HG02610 (cell line): ENCODE data around the gene MICU1.
"Not testable (repeated sequence)": the region's sequence is repeated elsewhere in the genome, so short reads cannot be mapped to it uniquely, and the experiment has no call there.

ENCODE experiments used
- ATAC-seq: cut with Tn5 transposase; IDR thresholded peaks from one replicate; pipeline ENCODE4 v1.9.1; 2021; ENCODE audit warnings: mild to moderate bottlenecking, moderate library complexity; ENCODE audit not compliant: unreplicated experiment

The MICU1 gene

GRCh38 chr10:72353965-72354355 is 271.9 kb downstream of the MICU1 start:
- ATAC-seq: no peak

- no peak for ATAC-seq
Measured at GRCh38 chr10:72353028-72353964, 272.6 kb downstream of the MICU1 start.

DNA sequence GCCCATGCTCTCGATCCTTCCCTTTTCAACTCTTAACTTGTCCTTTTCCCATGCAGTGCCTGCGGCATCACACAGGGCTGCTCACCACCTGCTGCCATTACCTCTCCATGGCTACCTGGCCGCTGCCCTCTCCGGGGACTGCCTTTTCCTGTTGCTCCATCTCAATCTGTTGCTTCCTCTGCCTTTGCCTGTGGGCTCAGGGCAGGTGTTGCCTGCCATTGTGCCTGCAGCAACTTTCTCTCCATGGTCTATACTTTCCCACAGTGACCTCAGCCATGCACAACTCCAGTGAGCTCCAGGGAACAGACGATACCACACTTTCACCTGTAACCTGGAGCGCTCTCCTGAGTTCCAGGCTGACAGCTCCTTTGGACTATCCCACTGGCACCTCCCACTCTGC is 274.4 kb downstream of the MICU1 start:
- no peak for ATAC-seq

DNA sequence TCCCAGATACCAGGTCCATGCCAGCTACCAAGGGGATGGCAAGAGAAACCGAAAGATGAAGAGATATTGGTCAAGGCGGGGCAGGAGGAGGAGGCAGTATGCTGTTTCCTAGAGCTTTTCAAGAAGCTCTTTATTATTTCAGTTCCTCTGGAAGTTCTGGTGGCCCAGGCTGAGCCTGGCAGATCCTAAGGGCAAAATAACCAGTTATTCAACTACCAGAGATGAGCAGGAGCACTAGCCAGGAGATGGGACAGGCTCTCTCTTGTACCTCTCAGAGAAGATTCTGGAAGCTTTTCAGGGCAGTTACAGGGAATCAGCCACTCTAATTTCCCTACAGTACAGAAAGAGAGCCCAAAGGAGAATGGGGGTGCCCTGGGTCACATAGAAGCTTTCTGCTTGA is 276.4 kb downstream of the MICU1 start:
- ATAC-seq: no peak

- ATAC-seq: no peak
Measured at GRCh38 chr10:72348282-72348681, 277.6 kb downstream of the MICU1 start.

GRCh38 chr10:72346117-72346516 is 279.8 kb downstream of the MICU1 start:
- not testable (repeated sequence) for ATAC-seq

DNA sequence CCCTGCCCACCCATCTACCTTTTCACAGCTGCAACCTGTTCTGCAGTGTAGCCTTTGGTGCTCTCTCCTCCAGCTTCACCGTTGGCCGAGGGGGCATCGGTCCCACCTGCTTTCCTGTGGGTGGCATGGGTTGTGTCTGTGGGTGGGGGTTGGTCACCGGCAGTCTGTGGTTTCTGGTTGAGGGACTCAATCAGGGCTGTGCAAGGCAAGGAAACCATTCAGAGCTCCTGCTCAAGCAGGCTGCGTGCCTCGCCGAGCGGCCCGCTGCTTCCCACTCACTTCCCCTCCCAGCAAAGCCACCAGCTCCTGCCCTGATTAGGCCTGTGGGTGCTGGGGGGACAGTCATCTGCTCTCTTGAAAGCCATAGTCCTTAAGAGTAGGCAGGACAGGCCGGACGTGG is 280.9 kb downstream of the MICU1 start:
- no peak for ATAC-seq

DNA sequence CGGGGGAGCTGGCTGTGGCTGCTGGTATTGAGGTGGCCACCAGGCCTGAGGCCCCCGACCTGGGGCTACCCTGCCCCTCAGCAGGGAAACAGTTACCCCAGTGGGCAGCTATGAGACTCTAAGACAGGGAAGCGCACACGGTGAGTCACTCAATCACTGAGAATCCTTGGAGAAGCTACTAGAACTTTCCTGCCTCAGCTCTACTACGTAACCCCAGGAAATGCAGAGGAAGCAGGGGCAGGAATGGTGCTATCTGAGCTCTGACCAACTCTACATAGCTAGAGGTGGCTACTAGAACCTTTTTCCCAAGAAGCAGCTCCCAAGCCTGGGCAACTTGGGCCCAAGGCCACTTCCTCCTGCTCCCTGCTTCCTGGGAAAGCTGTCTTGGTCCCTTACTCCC is 283.0 kb downstream of the MICU1 start:
- no peak for ATAC-seq

- ATAC-seq: no peak
Measured at GRCh38 chr10:72340510-72341261, 285.2 kb downstream of the MICU1 start.

DNA sequence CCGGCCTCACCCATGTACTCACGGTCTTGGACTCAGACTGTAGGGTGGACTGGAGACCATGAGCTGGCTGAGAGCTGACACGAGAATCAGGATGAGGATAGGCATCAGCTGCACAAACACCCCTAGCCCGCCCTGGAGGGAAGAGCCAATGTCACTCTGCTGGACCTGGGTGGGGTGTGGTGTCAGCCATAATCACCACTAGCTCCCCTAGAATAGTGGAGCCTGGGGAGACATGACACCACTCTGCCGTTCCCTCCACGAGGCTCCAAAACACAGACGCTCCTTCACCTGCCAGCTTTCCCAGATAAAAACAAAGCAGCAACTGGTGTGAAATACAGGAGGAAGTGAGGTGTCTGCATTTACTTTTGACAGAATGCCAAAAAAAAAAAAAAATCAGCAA is 287.7 kb downstream of the MICU1 start:
- ATAC-seq: no peak

GRCh38 chr10:72337722-72338121 is 288.2 kb downstream of the MICU1 start:
- no peak for ATAC-seq

DNA sequence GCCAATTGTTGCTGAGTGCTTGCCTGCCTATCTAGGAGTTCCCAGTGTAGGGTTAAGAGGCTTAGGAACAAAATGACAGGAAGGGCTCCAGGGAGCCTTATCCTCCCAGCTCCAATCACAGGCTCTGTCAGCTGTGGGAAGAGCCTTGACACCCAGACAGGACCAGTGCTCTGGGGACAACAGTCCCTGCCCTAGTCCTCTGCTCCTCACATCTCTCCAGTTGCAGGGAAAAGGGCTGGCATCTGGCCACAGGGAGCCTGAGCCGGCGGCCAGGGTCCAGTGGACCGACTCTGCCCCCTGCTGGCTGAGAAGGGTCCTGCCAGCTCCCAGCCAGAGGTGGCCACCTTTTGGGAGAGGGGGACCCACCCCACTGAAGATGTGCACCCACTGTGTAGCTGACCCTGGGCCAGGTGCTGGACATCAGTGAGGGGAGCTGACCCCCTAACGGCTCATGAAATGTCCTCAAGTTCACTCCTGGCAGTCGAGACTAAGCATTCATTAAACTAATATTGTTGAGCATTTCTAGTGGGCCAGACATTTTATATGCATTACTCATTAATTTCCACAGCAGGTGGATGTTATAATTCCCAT is 288.7 kb downstream of the MICU1 start:
- no peak for ATAC-seq

GRCh38 chr10:72336259-72337038 is 289.4 kb downstream of the MICU1 start:
- ATAC-seq: no peak

GRCh38 chr10:72335394-72336258 is 290.3 kb downstream of the MICU1 start:
- peak; percentile 36 for ATAC-seq

GRCh38 chr10:72334825-72335393 is 291.0 kb downstream of the MICU1 start:
- ATAC-seq: peak; percentile 58

GRCh38 chr10:72334196-72334824 is 291.6 kb downstream of the MICU1 start:
- no peak for ATAC-seq

- no peak for ATAC-seq
Measured at GRCh38 chr10:72333112-72334015, 292.5 kb downstream of the MICU1 start.
